Osteocyte (in vitro differentiated cells): ENCODE results near the gene ABHD17A. TPM values are rescaled to one million over a fixed set of nuclear protein-coding genes. Genes with fewer than 3 reads are reported as not detected.
"Not testable (repeated sequence)": the region's sequence is repeated elsewhere in the genome, so short reads cannot be mapped to it uniquely, and the experiment has no call there.

ENCODE experiments used
- DNase-seq: peaks from one replicate; pipeline ENCODE4 v3.0.0; 2021; ENCODE audit warnings: mixed read lengths; ENCODE audit not compliant: unreplicated experiment; ENCODE audit errors: extremely low spot score
- H3K27ac Mint-ChIP-seq: one replicate; pipeline ENCODE4 v1.8.0; 2021; ENCODE audit warnings: mild to moderate bottlenecking, mixed read lengths; ENCODE audit not compliant: unreplicated experiment
- H3K27me3 Mint-ChIP-seq: one replicate; pipeline ENCODE4 v1.8.0; 2021; ENCODE audit warnings: mixed read lengths; ENCODE audit not compliant: unreplicated experiment
- H3K36me3 Mint-ChIP-seq: one replicate; pipeline ENCODE4 v1.8.0; 2021; ENCODE audit warnings: mixed read lengths; ENCODE audit not compliant: unreplicated experiment
- H3K4me1 Mint-ChIP-seq: one replicate; pipeline ENCODE4 v1.8.0; 2021; ENCODE audit warnings: mixed read lengths; ENCODE audit not compliant: unreplicated experiment
- H3K4me3 Mint-ChIP-seq: one replicate; pipeline ENCODE4 v1.8.0; 2021; ENCODE audit warnings: mild to moderate bottlenecking, moderate library complexity, mixed read lengths; ENCODE audit not compliant: unreplicated experiment
- H3K9me3 Mint-ChIP-seq: one replicate; pipeline ENCODE4 v1.8.0; 2021; ENCODE audit warnings: mixed read lengths; ENCODE audit not compliant: unreplicated experiment
- CTCF ChIP-seq: fragments of 200-600 bp; sonication (generic); IDR thresholded peaks from 2 replicates; pipeline ENCODE4 v1.5.0; 2021; ENCODE audit warnings: antibody characterized with exemption, mild to moderate bottlenecking, moderate library complexity
- total RNA-seq: library from RNA; stranded (reverse); gene quantifications from 2 replicates; pipeline ENCODE4 v1.2.1, GENCODE V29; 2021

The ABHD17A gene
- total RNA-seq, 1 donor from 2014 or later = 63.4 TPM

- no peaks in the 10 kb centered on the region for H3K36me3 Mint-ChIP-seq
- no peaks in the 10 kb centered on the region for H3K27me3 Mint-ChIP-seq
- DNase-seq = no peak
- H3K4me1 Mint-ChIP-seq = peaks cover 34% of the 10 kb centered on the region
- H3K4me3 Mint-ChIP-seq = no peak overlapping the region
- no peak for TF ChIP-seq CTCF
- H3K27ac Mint-ChIP-seq = no peak overlapping the region
- no peaks in the 10 kb centered on the region for H3K9me3 Mint-ChIP-seq
These were observed 16.7 kb upstream of the ABHD17A start for GRCh38 chr19:1901940-1902404.

- Mint-ChIP-seq H3K27me3 (no peaks in the 10 kb centered on the region), H3K9me3 (no peaks in the 10 kb centered on the region), H3K36me3 (no peaks in the 10 kb centered on the region), H3K27ac (no peak overlapping the region), H3K4me3 (no peak overlapping the region), H3K4me1 (peaks cover 8% of the 10 kb centered on the region)
- TF ChIP-seq CTCF = no peak
- DNase-seq = no peak
These were observed 11.2 kb upstream of the ABHD17A start for GRCh38 chr19:1896508-1896907.

DNA sequence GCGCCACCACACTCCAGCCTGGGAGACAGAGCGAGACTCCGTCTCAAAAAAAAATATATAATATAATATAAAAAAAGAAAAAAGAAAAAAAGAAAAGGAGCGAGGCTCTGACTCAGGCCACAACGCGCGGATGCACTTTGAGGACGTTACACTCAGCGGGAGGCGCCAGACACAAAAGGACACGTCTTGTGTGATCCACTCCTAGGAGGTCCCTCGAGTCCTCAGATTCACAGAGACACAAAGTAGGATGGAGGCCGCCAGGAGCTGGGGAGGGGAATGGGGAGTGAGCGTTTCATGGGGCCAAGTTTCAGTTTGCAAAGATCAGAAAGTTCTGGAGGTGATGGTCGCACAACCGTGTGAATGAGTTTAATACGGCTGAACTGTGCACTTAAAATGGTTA lies 8.5 kb upstream of the ABHD17A start:
- DNase-seq = no peak
- H3K4me3 Mint-ChIP-seq = no peak overlapping the region
- H3K4me1 Mint-ChIP-seq = peaks cover 8% of the 10 kb centered on the region
- no peak overlapping the region for H3K27ac Mint-ChIP-seq
- TF ChIP-seq CTCF = no peak
- H3K36me3 Mint-ChIP-seq = no peaks in the 10 kb centered on the region
- no peaks in the 10 kb centered on the region for H3K27me3 Mint-ChIP-seq
- H3K9me3 Mint-ChIP-seq = no peaks in the 10 kb centered on the region

DNA sequence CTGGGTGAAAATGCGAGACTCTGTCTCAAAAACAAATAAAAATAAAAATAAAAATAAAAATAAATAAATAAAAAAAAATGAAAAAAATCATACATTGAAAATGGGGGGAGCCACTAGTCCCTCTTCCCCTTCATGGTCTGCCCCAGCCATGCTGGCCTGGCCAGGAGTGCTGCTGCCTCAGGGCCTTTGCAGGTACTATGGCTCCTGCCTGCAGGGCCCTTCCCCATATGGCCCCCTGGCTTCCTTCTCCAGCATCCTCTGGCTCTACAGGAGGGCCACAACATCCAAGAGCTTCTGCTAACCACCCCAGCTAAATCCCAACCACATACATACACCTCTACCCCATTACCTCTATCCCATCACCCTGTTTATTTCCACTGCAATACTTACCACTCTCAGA lies 4.6 kb upstream of the ABHD17A start:
- Mint-ChIP-seq H3K4me1 (peaks cover 4% of the 10 kb centered on the region), H3K27ac (no peak overlapping the region), H3K36me3 (no peaks in the 10 kb centered on the region), H3K4me3 (no peak overlapping the region), H3K27me3 (no peaks in the 10 kb centered on the region), H3K9me3 (no peaks in the 10 kb centered on the region)
- TF ChIP-seq CTCF = no peak
- DNase-seq = no peak

DNA sequence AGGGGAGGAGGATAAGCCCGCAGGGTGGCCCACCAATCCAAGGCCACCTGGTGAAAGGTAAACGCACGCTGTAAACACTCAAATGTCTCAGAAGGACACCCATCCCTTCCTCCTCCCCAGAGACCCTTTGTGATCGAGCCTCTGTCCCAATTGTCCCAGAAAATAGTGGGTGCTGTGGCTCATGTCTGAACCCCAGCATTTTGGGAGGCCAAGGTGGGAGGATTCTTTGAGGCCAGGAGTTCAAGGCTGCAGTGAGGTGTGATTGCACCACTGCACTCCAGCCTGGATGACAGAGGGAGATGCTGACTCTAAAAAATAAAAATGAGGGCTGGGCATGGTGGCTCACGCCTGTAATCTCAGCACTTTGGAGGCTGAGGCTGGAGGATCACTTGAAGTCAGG lies 3.1 kb upstream of the ABHD17A start:
- DNase-seq = no peak
- peaks cover 16% of the 10 kb centered on the region for H3K4me1 Mint-ChIP-seq
- TF ChIP-seq CTCF = no peak
- no peaks in the 10 kb centered on the region for H3K27me3 Mint-ChIP-seq
- no peaks in the 10 kb centered on the region for H3K9me3 Mint-ChIP-seq
- H3K27ac Mint-ChIP-seq = no peak overlapping the region
- H3K4me3 Mint-ChIP-seq = no peak overlapping the region
- no peaks in the 10 kb centered on the region for H3K36me3 Mint-ChIP-seq

GRCh38 chr19:1886360-1886759 lies 1.1 kb upstream of the ABHD17A start:
- not testable (repeated sequence) for H3K4me3 Mint-ChIP-seq

More at GRCh38 chr19:1886360-1886759, 1.1 kb upstream of the ABHD17A start:
- not testable (repeated sequence) for H3K27me3 Mint-ChIP-seq, H3K27ac Mint-ChIP-seq, DNase-seq, H3K36me3 Mint-ChIP-seq, H3K9me3 Mint-ChIP-seq
- peaks cover 30% of the 10 kb centered on the region for H3K4me1 Mint-ChIP-seq
